ENCODE measurements around the gene TRIP11. TPM values are rescaled to one million over a fixed set of nuclear protein-coding genes. Genes with fewer than 3 reads are reported as not detected.

Gene TRIP11
- total RNA-seq, 1 donor from 2014 or later, result 46.8 TPM

DNA sequence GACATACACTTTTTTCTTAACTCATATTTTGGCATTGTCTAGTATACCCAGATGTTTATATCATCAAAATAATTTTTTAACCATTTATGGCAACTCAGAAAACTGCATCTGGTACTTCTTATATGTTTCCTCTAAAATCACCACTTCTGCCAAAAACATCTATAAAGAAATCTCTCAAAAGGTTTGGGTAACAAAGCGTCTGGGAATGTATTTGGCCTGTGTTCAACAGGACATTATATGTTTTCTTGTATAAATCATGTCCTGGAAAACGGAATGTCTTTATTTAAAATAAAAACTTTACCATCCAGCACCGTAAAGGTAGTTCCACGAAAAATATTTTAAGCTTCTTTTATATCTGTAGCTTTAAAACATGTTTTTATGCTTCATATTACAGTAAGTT, 56.3 kb downstream of the TRIP11 start:
- Mint-ChIP-seq H3K9me3 (ENCODE audit: unreplicated experiment) (no peaks in the 10 kb centered on the region), H3K27me3 (ENCODE audit: unreplicated experiment) (peaks cover 1% of the 10 kb centered on the region), H3K27ac (ENCODE audit: unreplicated experiment) (no peak overlapping the region), H3K4me3 (ENCODE audit: unreplicated experiment) (no peak overlapping the region), H3K4me1 (ENCODE audit: unreplicated experiment) (no peaks in the 10 kb centered on the region), H3K36me3 (ENCODE audit: low read depth, unreplicated experiment) (peaks cover 26% of the 10 kb centered on the region)
- DNase-seq (ENCODE audit: low spot score), result no peak
- no peak for TF ChIP-seq CTCF (IDR thresholded peaks at IDR 0.05; ENCODE audit: unreplicated experiment)

DNA sequence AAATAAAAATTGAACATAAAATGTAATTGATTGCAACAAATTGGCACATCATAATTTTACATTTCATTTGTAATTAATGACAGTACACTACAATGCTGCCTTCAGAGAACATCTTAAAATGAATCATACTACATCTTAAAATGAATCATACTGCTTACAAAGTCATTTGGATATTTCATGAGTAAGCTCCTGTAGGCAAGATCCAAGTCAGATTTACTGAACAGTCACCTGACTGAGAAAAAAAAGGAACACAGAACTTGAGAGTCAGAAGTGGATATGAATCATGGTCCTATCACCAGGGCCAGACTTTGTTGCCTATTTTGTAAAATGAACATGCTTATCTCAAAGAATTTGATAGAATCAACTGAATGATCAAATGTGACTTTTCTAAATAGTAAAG, 59.7 kb downstream of the TRIP11 start:
- no peaks in the 10 kb centered on the region for H3K9me3 Mint-ChIP-seq (ENCODE audit: unreplicated experiment)
- no peak overlapping the region for H3K27ac Mint-ChIP-seq (ENCODE audit: unreplicated experiment)
- peaks cover 1% of the 10 kb centered on the region for H3K27me3 Mint-ChIP-seq (ENCODE audit: unreplicated experiment)
- no peak for TF ChIP-seq CTCF (IDR thresholded peaks at IDR 0.05; ENCODE audit: unreplicated experiment)
- no peak for DNase-seq (ENCODE audit: low spot score)
- H3K4me1 Mint-ChIP-seq (ENCODE audit: unreplicated experiment), result no peaks in the 10 kb centered on the region
- H3K36me3 Mint-ChIP-seq (ENCODE audit: low read depth, unreplicated experiment), result peaks cover 18% of the 10 kb centered on the region
- no peak overlapping the region for H3K4me3 Mint-ChIP-seq (ENCODE audit: unreplicated experiment)

GRCh38 chr14:91977884-91978283, 62.0 kb downstream of the TRIP11 start:
- DNase-seq (ENCODE audit: low spot score), result no peak
- no peak for TF ChIP-seq CTCF (IDR thresholded peaks at IDR 0.05; ENCODE audit: unreplicated experiment)
- no peak overlapping the region for H3K4me3 Mint-ChIP-seq (ENCODE audit: unreplicated experiment)
- peaks cover 14% of the 10 kb centered on the region for H3K36me3 Mint-ChIP-seq (ENCODE audit: low read depth, unreplicated experiment)
- no peaks in the 10 kb centered on the region for H3K4me1 Mint-ChIP-seq (ENCODE audit: unreplicated experiment)
- no peaks in the 10 kb centered on the region for H3K27me3 Mint-ChIP-seq (ENCODE audit: unreplicated experiment)
- H3K27ac Mint-ChIP-seq (ENCODE audit: unreplicated experiment), result no peak overlapping the region
- H3K9me3 Mint-ChIP-seq (ENCODE audit: unreplicated experiment), result no peaks in the 10 kb centered on the region

DNA sequence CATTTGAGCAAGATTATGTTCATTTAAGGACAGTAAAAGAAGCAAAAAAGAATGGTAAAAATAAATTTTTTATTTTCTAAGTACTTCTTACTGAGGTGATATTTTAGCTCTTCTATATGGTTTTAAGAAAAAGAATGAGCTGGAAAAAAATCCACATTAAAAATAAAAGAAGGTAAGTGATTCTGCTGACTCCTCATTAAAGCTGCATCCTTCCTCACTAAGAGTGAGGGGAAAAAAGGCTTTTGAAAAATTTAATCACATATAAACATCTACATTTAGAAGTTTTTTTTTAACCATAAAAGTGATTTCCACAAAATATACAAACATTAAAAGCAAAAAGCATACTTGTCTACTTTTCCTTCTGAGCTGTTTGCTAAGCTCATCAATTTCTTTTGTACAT, 64.1 kb downstream of the TRIP11 start:
- Mint-ChIP-seq H3K4me3 (ENCODE audit: unreplicated experiment) (no peak overlapping the region), H3K27me3 (ENCODE audit: unreplicated experiment) (no peaks in the 10 kb centered on the region), H3K9me3 (ENCODE audit: unreplicated experiment) (no peaks in the 10 kb centered on the region), H3K4me1 (ENCODE audit: unreplicated experiment) (no peaks in the 10 kb centered on the region), H3K27ac (ENCODE audit: unreplicated experiment) (no peak overlapping the region), H3K36me3 (ENCODE audit: low read depth, unreplicated experiment) (peaks cover 10% of the 10 kb centered on the region)
- TF ChIP-seq CTCF (IDR thresholded peaks at IDR 0.05; ENCODE audit: unreplicated experiment), result no peak
- DNase-seq (ENCODE audit: low spot score), result no peak

GRCh38 chr14:91971188-91971778, 68.6 kb downstream of the TRIP11 start:
- peaks cover 3% of the 10 kb centered on the region for H3K27me3 Mint-ChIP-seq (ENCODE audit: unreplicated experiment)
- no peak for TF ChIP-seq CTCF (IDR thresholded peaks at IDR 0.05; ENCODE audit: unreplicated experiment)
- no peaks in the 10 kb centered on the region for H3K9me3 Mint-ChIP-seq (ENCODE audit: unreplicated experiment)
- H3K36me3 Mint-ChIP-seq (ENCODE audit: low read depth, unreplicated experiment), result peaks cover 17% of the 10 kb centered on the region
- H3K4me3 Mint-ChIP-seq (ENCODE audit: unreplicated experiment), result no peak overlapping the region
- no peak for DNase-seq (ENCODE audit: low spot score)
- H3K4me1 Mint-ChIP-seq (ENCODE audit: unreplicated experiment), result no peaks in the 10 kb centered on the region
- H3K27ac Mint-ChIP-seq (ENCODE audit: unreplicated experiment), result no peak overlapping the region

Data from endothelial cell (in vitro differentiated cells).